Neutrophil (primary cell): ENCODE measurements around the gene CLSTN2.

ENCODE experiments used
- H3K27ac ChIP-seq: fragments of 200-600 bp; sonication (generic); 2 replicates; pipeline ENCODE4 v1.5.1; 2016; ENCODE audit warnings: mild to moderate bottlenecking, moderate library complexity
- H3K27me3 ChIP-seq: fragments of 200-600 bp; sonication (generic); 2 replicates; pipeline ENCODE4 v1.6.0; 2016; ENCODE audit warnings: mild to moderate bottlenecking
- H3K36me3 ChIP-seq: fragments of 200-600 bp; sonication (generic); 2 replicates; pipeline ENCODE4 v1.5.1; 2017
- H3K4me1 ChIP-seq, 2 experiments: fragments of 200-600 bp in 1 of 2; sonication (generic) in 1 of 2; 1 replicate in 1 of 2; 2 replicates in 1 of 2; pipeline versions ENCODE4 v1.5.1 to v1.6.1; 2013 to 2016; ENCODE audit warnings: low read depth in 1 of 2, low read length in 1 of 2, mild to moderate bottlenecking in 1 of 2, moderate library complexity in 1 of 2; ENCODE audit not compliant: control insufficient read depth in 1 of 2, insufficient read depth in 1 of 2
- H3K4me3 ChIP-seq, 2 experiments: fragments of 200-600 bp in 1 of 2; sonication (generic) in 1 of 2; 1 replicate in 1 of 2; 2 replicates in 1 of 2; pipeline ENCODE4 v1.5.1; 2013 to 2016; ENCODE audit warnings: low read depth in 1 of 2, low read length in 1 of 2, mild to moderate bottlenecking in 1 of 2, moderate library complexity in 1 of 2
- H3K9me3 ChIP-seq: fragments of 200-600 bp; sonication (generic); 2 replicates; pipeline ENCODE4 v1.5.1; 2016
- TF ChIP-seq, protein P1 (sequence below): fragments of 200-600 bp; sonication (generic); IDR thresholded peaks from 2 replicates; pipeline ENCODE4 v1.5.1; 2016; ENCODE audit warnings: antibody characterized with exemption

The CLSTN2 gene

GRCh38 chr3:140394488-140395133 is 459.6 kb downstream of the CLSTN2 start:
- Histone ChIP-seq H3K4me1 (no peaks in the 10 kb centered on the region), H3K27me3 (no peaks in the 10 kb centered on the region), H3K36me3 (no peaks in the 10 kb centered on the region), H3K9me3 (no peaks in the 10 kb centered on the region), H3K4me3 (no peak overlapping the region), H3K27ac (no peak overlapping the region)
- TF ChIP-seq, protein P1, sequence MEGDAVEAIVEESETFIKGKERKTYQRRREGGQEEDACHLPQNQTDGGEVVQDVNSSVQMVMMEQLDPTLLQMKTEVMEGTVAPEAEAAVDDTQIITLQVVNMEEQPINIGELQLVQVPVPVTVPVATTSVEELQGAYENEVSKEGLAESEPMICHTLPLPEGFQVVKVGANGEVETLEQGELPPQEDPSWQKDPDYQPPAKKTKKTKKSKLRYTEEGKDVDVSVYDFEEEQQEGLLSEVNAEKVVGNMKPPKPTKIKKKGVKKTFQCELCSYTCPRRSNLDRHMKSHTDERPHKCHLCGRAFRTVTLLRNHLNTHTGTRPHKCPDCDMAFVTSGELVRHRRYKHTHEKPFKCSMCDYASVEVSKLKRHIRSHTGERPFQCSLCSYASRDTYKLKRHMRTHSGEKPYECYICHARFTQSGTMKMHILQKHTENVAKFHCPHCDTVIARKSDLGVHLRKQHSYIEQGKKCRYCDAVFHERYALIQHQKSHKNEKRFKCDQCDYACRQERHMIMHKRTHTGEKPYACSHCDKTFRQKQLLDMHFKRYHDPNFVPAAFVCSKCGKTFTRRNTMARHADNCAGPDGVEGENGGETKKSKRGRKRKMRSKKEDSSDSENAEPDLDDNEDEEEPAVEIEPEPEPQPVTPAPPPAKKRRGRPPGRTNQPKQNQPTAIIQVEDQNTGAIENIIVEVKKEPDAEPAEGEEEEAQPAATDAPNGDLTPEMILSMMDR = no peak

GRCh38 chr3:140395134-140396075 is 460.4 kb downstream of the CLSTN2 start:
- H3K27ac ChIP-seq = no peak overlapping the region
- TF ChIP-seq, protein P1 = no peak
- H3K36me3 ChIP-seq = no peaks in the 10 kb centered on the region
- H3K27me3 ChIP-seq = no peaks in the 10 kb centered on the region
- no peaks in the 10 kb centered on the region for H3K9me3 ChIP-seq
- no peaks in the 10 kb centered on the region for H3K4me1 ChIP-seq
- H3K4me3 ChIP-seq = no peak overlapping the region

DNA sequence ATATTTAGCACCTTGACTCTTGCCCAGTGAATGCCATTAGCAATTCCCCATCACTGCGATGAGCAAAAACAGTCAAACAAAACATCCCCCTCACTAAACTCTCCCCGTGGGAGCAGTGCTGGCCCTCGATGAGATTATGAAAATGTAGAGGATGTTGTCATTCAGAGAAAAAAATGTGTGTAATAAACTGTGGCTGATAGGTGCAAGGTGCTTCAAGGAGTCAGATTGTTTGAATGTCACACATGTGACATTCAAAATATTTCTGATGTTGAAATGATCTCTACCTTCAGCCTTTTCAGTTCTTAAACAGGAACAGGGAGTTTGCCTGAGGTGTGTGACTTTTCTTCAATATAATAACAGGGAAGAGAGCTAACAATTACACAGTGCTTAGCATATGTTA is 461.1 kb downstream of the CLSTN2 start:
- Histone ChIP-seq H3K4me1 (no peaks in the 10 kb centered on the region), H3K4me3 (no peak overlapping the region), H3K27ac (no peak overlapping the region), H3K27me3 (no peaks in the 10 kb centered on the region), H3K9me3 (no peaks in the 10 kb centered on the region), H3K36me3 (no peaks in the 10 kb centered on the region)
- TF ChIP-seq, protein P1 = no peak

- no peaks in the 10 kb centered on the region for H3K9me3 ChIP-seq
- TF ChIP-seq, protein P1 = no peak
- no peak overlapping the region for H3K4me3 ChIP-seq
- H3K27ac ChIP-seq = no peak overlapping the region
- H3K36me3 ChIP-seq = no peaks in the 10 kb centered on the region
- no peaks in the 10 kb centered on the region for H3K27me3 ChIP-seq
- no peaks in the 10 kb centered on the region for H3K4me1 ChIP-seq
Measured at GRCh38 chr3:140397847-140398246, 462.9 kb downstream of the CLSTN2 start.

DNA sequence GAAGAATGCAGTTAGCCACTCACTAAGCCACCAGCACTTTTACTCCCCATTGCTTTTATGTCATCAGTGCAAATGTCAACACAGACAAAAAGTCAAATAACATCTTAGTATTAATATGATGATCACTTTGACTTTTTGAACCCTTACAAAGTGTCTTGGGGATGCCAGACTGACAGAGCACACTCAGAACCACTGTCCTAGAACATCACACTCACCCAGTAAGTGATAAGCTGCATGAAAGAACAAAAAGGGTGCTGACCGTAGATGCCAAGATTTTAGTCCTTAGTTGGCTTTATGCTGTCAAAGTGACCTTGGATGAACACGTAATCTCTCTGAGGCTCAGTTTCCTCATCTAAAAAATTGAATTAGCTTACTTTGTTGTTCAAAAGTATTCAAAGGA is 463.4 kb downstream of the CLSTN2 start:
- no peaks in the 10 kb centered on the region for H3K9me3 ChIP-seq
- H3K27me3 ChIP-seq = no peaks in the 10 kb centered on the region
- H3K4me1 ChIP-seq = no peaks in the 10 kb centered on the region
- no peak overlapping the region for H3K27ac ChIP-seq
- no peak overlapping the region for H3K4me3 ChIP-seq
- no peaks in the 10 kb centered on the region for H3K36me3 ChIP-seq
- TF ChIP-seq, protein P1 = no peak
